Peyer's patch (tissue), 4 donors: Measurements from ENCODE around the gene ZNF541. TPM values are rescaled to one million over a fixed set of nuclear protein-coding genes. Genes with fewer than 3 reads are reported as not detected.

ENCODE experiments used
- DNase-seq, 3 donors: peaks; one replicate each; pipeline ENCODE4 v3.0.0-alpha.2; 2017 to 2019
- H3K27ac ChIP-seq, 4 donors: fragments of 200-600 bp; sonication (generic); one replicate each; pipeline ENCODE4 v1.5.1; 2016 to 2019
- H3K27me3 ChIP-seq, 2 donors: fragments of 200-600 bp; sonication (generic); one replicate each; pipeline ENCODE4 v1.5.1; 2019
- H3K36me3 ChIP-seq, 3 donors: fragments of 200-600 bp; sonication (generic); one replicate each; pipeline ENCODE4 v1.5.1; 2016 to 2019
- H3K4me1 ChIP-seq, 4 donors: fragments of 200-600 bp; sonication (generic); one replicate each; pipeline ENCODE4 v1.5.1; 2016 to 2019
- H3K4me3 ChIP-seq, 4 donors: fragments of 200-600 bp; sonication (generic); 1 replicate in 3 of 4; 2 replicates in 1 of 4; pipeline ENCODE4 v1.5.1; 2016 to 2019; ENCODE audit warnings: mild to moderate bottlenecking in 1 of 4
- H3K9me3 ChIP-seq, 4 donors: fragments of 200-600 bp; sonication (generic); one replicate each; pipeline ENCODE4 v1.5.1; 2016 to 2019; ENCODE audit warnings: mild to moderate bottlenecking in 1 of 4
- CTCF ChIP-seq, 6 experiments: fragments of 450-650 bp in 4 of 6; fragments of 200-600 bp in 2 of 6; sonication (generic) in 1 of 6; IDR thresholded peaks; one replicate each; pipeline ENCODE4 v1.5.1; 2017 to 2019; ENCODE audit warnings: antibody characterized with exemption in 6 of 6, mild to moderate bottlenecking in 3 of 6, moderate library complexity in 1 of 6
- POLR2A ChIP-seq, 2 donors: fragments of 450-650 bp; IDR thresholded peaks; one replicate each; pipeline ENCODE4 v1.5.1; 2017; ENCODE audit warnings: antibody characterized with exemption in 2 of 2, mild to moderate bottlenecking in 2 of 2, moderate library complexity in 2 of 2
- total RNA-seq, 4 donors: library from RNA; depleted of rRNA; stranded (reverse); fragments of >200 nt; gene quantifications; one replicate each; pipeline ENCODE4 v1.1.0, GENCODE V29; 2016

ZNF541 gene
- total RNA-seq, 4 donors from 2014 or later, result not detected

DNA sequence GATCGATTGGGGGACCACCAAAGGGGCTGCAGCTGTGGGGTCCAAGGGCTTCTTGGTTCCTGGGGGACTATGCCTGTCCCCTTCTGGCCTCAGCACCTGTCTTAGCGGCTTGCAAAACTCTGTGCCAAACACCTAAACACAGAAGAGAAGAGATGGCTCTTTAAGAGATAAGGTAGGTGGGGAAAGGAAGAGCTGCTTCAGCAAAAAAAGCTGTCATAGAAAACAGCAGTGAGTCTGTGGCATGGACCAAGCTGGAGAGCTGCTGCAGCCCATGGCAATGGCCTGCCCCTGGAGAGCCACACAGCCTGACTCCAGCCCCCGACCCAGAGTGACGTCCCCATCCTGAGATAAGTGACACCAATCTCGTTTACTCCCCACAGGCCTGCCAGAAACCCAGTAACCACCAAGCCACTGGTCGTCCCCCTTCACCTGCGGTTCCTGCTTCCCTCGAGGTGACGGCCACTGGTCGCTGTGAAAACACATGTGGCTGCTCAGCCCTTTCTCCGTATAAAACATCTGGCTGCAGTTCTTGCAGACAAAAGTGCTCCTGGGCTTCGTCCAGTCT is 33.1 kb downstream of the ZNF541 start:
- peaks cover 0 to 1% of the 10 kb centered on the region in 2 donors for H3K27me3 ChIP-seq
- no peaks in the 10 kb centered on the region for H3K9me3 ChIP-seq
- no peak overlapping the region for H3K27ac ChIP-seq
- no peak overlapping the region for H3K4me3 ChIP-seq
- TF ChIP-seq POLR2A (IDR thresholded peaks at IDR 0.05) (no peak), CTCF (IDR thresholded peaks at IDR 0.05) (no peak)
- no peak for DNase-seq
- no peaks in the 10 kb centered on the region for H3K4me1 ChIP-seq
- H3K36me3 ChIP-seq, result no peaks in the 10 kb centered on the region

GRCh38 chr19:47538812-47539211 is 34.1 kb downstream of the ZNF541 start:
- Histone ChIP-seq H3K9me3 (no peaks in the 10 kb centered on the region), H3K36me3 (no peaks in the 10 kb centered on the region), H3K27ac (no peak overlapping the region), H3K4me3 (no peak overlapping the region), H3K4me1 (no peaks in the 10 kb centered on the region), H3K27me3 (no peaks in the 10 kb centered on the region)
- DNase-seq, result no peak
- TF ChIP-seq CTCF (IDR thresholded peaks at IDR 0.05), result no peak
- TF ChIP-seq POLR2A (IDR thresholded peaks at IDR 0.05), result no peak

GRCh38 chr19:47537493-47537892 is 35.5 kb downstream of the ZNF541 start:
- Histone ChIP-seq H3K4me1 (no peaks in the 10 kb centered on the region), H3K27me3 (no peaks in the 10 kb centered on the region), H3K36me3 (no peaks in the 10 kb centered on the region), H3K27ac (no peak overlapping the region), H3K4me3 (no peak overlapping the region), H3K9me3 (no peaks in the 10 kb centered on the region)
- DNase-seq, result no peak
- TF ChIP-seq POLR2A (IDR thresholded peaks at IDR 0.05), result no peak
- no peak for TF ChIP-seq CTCF (IDR thresholded peaks at IDR 0.05)

- no peaks in the 10 kb centered on the region for H3K9me3 ChIP-seq
- no peaks in the 10 kb centered on the region for H3K4me1 ChIP-seq
- no peak overlapping the region for H3K27ac ChIP-seq
- H3K27me3 ChIP-seq, result no peaks in the 10 kb centered on the region
- no peak for DNase-seq
- TF ChIP-seq CTCF (IDR thresholded peaks at IDR 0.05), result no peak
- TF ChIP-seq POLR2A (IDR thresholded peaks at IDR 0.05), result no peak
- H3K4me3 ChIP-seq, result no peak overlapping the region
- H3K36me3 ChIP-seq, result no peaks in the 10 kb centered on the region
Observed at GRCh38 chr19:47534628-47535027, 38.3 kb downstream of the ZNF541 start.

DNA sequence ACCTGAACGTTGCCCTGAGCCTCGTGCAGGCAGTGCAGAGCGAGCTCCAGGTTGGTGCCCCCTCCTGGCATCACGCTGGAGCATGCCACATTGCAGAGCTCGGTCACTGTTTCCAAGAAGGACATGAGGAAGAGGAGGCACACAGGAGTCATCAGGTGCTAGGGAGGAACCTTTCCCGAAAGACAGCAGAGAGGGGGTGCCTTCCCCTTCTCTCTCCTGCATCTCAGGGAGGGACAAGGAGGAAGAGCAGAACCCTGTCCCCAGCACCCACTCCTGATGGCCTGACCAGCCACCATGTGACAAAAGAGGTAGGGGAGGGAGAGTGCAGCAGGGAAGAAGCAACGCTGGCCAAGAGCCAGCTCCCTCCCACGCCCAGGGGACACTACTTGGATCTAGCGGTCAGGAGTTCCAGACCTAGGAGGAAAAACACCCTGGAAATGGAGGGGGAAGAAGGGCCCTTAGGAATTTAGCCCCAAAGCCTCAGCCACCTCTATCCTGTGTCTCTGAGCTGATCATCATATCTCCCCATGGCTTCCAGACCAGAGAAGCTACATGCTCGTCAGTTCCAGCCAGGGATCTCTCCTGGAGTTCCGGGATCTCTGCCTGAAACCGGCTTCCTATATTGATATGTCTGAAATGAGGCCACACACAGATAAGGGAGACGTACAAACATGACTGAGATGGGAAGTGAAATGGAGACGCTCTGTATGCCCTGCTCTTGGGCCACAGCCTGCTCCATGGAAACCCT is 41.1 kb downstream of the ZNF541 start:
- H3K4me1 ChIP-seq, result no peaks in the 10 kb centered on the region
- DNase-seq, result no peak
- no peak overlapping the region for H3K27ac ChIP-seq
- H3K36me3 ChIP-seq, result no peaks in the 10 kb centered on the region
- no peaks in the 10 kb centered on the region for H3K27me3 ChIP-seq
- no peak overlapping the region for H3K4me3 ChIP-seq
- TF ChIP-seq CTCF (IDR thresholded peaks at IDR 0.05), result no peak
- TF ChIP-seq POLR2A (IDR thresholded peaks at IDR 0.05), result no peak
- H3K9me3 ChIP-seq, result no peaks in the 10 kb centered on the region
